ENCODE data around the gene NELFCD. TPM values are rescaled to one million over a fixed set of nuclear protein-coding genes. Genes with fewer than 3 reads are reported as not detected.
"Not testable (repeated sequence)": the region's sequence is repeated elsewhere in the genome, so short reads cannot be mapped to it uniquely, and the experiment has no call there.

Gene NELFCD
- total RNA-seq, 2 donors from 2014 or later, result 47.1 to 64.4 TPM

GRCh38 chr20:58956078-58956477 is 25.0 kb upstream of the NELFCD start:
- H3K4me3 ChIP-seq, result no peak overlapping the region
- H3K9me3 ChIP-seq, result no peaks in the 10 kb centered on the region
- H3K27me3 ChIP-seq, result no peaks in the 10 kb centered on the region
- DNase-seq, result no peak
- TF ChIP-seq CTCF (IDR thresholded peaks at IDR 0.05), result no peak
- H3K36me3 ChIP-seq, result no peaks in the 10 kb centered on the region
- no peak overlapping the region for H3K9ac ChIP-seq (ENCODE audit: low read depth in 2 of 2, low read length in 2 of 2)
- no peak overlapping the region for H3K27ac ChIP-seq
- no peaks in the 10 kb centered on the region for H3K4me1 ChIP-seq
- intact Hi-C loops (cut with DNase I), result no loop called here

DNA sequence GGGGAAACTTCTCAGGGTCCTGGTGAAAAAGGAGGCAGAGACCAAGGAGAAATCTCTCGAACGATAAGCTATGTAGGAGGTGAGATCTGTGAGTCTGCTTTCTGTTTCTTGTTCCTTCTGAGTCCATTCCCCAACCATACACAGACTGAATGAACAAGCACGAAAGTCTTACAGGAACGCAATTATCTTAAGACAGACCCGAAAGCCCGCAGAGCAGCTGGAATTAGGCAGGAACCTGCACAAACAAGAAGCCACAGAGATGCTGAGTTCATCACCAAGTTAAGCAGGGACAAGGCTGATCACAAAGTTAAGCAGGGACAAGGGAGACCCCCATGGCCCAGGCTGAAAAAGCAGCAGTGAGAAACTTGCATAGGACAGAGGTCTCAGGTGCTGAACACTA is 21.4 kb upstream of the NELFCD start:
- DNase-seq, result no peak
- intact Hi-C loops (cut with DNase I), result loop anchor here (10.0 kb wide), 1 partner anchor 45 kb away; no protein-coding TSS in a partner anchor
- no peak for TF ChIP-seq CTCF (IDR thresholded peaks at IDR 0.05)

GRCh38 chr20:58963060-58963584 is 17.9 kb upstream of the NELFCD start:
- no peak for DNase-seq
- no peaks in the 10 kb centered on the region for H3K27me3 ChIP-seq
- H3K4me1 ChIP-seq, result no peaks in the 10 kb centered on the region
- no peak for TF ChIP-seq CTCF (IDR thresholded peaks at IDR 0.05)
- no peaks in the 10 kb centered on the region for H3K36me3 ChIP-seq
- H3K4me3 ChIP-seq, result no peak overlapping the region
- no peak overlapping the region for H3K9ac ChIP-seq (ENCODE audit: low read depth in 2 of 2, low read length in 2 of 2)
- H3K9me3 ChIP-seq, result no peaks in the 10 kb centered on the region
- H3K27ac ChIP-seq, result no peak overlapping the region
- intact Hi-C loops (cut with DNase I), result loop anchor here (10.0 kb wide), 1 partner anchor 48 kb away; no protein-coding TSS in a partner anchor

More for the DNA sequence above, 21.4 kb upstream of the NELFCD start:
- Histone ChIP-seq H3K9ac (ENCODE audit: low read depth in 2 of 2, low read length in 2 of 2) (no peak overlapping the region), H3K4me1 (no peaks in the 10 kb centered on the region), H3K4me3 (no peak overlapping the region), H3K36me3 (no peaks in the 10 kb centered on the region), H3K27me3 (no peaks in the 10 kb centered on the region), H3K9me3 (no peaks in the 10 kb centered on the region), H3K27ac (no peak overlapping the region)

DNA sequence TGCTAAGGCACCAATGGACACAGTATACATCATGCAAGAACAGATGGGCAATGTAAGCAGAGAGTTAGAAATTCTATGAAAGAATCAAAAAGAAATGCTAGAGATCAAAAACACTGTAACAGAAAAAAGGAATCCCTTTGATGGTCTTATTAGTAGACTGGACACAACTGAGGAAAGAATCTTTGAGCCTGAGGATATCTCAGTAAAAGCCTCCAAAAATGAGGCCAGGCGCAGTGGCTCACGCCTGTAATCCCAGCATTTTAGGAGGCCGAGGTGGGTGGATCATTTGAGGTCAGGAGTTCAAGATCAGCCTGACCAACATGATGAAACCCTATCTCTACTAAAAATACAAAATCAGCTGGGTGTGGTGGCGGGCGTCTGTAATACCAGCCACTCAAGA is 17.1 kb upstream of the NELFCD start:
- not testable (repeated sequence) for H3K9ac ChIP-seq (ENCODE audit: low read depth in 2 of 2, low read length in 2 of 2); H3K9me3 ChIP-seq; DNase-seq; H3K27me3 ChIP-seq; H3K4me1 ChIP-seq; H3K4me3 ChIP-seq; H3K27ac ChIP-seq; H3K36me3 ChIP-seq
- intact Hi-C loops (cut with DNase I), result loop anchor here (10.0 kb wide), 1 partner anchor 49 kb away; no protein-coding TSS in a partner anchor

DNA sequence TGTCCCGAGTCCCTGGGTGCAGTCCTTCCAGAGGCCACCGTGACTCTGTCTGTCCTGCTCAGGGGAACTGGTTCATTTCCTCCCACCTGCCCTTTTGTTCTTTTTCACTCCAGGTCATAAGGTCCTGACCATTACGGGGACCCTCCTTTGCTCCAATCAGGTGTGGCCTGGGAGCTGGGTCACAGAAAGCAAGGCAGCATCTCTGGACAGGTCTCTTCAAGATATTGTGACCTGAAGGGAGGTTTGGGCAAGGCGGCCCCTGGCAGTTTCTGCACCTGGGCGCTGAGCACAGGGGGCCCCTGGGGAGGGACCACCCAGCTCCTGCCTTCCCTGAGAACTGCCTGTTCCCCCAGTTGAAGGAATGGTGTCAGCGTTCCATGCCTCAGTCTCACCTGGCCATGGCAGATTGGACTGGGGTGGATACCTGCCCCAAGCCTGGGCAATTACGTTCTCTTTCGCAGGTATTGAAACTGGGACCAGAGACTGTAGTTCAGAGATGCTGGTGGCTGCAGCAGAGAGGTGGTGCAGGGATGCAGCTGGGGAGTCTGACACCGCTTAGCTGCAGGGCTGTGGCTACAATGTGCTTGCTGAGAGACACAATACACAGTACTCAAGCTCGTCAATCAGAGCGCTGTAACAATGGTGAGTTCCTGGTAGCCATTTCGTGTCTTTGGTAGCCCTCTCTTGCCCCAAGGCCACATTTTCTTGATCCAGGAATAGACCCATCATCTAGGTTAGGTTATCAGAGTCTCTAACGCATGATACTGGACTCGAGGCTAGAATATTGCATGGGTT is 15.6 kb upstream of the NELFCD start:
- Histone ChIP-seq H3K27ac (no peak overlapping the region), H3K4me1 (no peaks in the 10 kb centered on the region), H3K9me3 (no peaks in the 10 kb centered on the region), H3K27me3 (no peaks in the 10 kb centered on the region), H3K4me3 (no peak overlapping the region), H3K36me3 (no peaks in the 10 kb centered on the region), H3K9ac (ENCODE audit: low read depth in 2 of 2, low read length in 2 of 2) (no peak overlapping the region)
- intact Hi-C loops (cut with DNase I), result loop anchor here (10.0 kb wide), 1 partner anchor 51 kb away; no protein-coding TSS in a partner anchor
- no peak for TF ChIP-seq CTCF (IDR thresholded peaks at IDR 0.05)
- no peak for DNase-seq

Data from colonic mucosa (tissue), 4 donors.